SIG-M5 treated with dmso at 0.1 percent for 504 hours (cell line): ENCODE data around the gene MARS2.
"Not testable (repeated sequence)": the region's sequence is repeated elsewhere in the genome, so short reads cannot be mapped to it uniquely, and the experiment has no call there.

Source experiments
- DNase-seq: peaks from one replicate; lab custom pipeline; 2025; ENCODE audit not compliant: unreplicated experiment; lab: John Stamatoyannopoulos, UW

MARS2 gene

DNA sequence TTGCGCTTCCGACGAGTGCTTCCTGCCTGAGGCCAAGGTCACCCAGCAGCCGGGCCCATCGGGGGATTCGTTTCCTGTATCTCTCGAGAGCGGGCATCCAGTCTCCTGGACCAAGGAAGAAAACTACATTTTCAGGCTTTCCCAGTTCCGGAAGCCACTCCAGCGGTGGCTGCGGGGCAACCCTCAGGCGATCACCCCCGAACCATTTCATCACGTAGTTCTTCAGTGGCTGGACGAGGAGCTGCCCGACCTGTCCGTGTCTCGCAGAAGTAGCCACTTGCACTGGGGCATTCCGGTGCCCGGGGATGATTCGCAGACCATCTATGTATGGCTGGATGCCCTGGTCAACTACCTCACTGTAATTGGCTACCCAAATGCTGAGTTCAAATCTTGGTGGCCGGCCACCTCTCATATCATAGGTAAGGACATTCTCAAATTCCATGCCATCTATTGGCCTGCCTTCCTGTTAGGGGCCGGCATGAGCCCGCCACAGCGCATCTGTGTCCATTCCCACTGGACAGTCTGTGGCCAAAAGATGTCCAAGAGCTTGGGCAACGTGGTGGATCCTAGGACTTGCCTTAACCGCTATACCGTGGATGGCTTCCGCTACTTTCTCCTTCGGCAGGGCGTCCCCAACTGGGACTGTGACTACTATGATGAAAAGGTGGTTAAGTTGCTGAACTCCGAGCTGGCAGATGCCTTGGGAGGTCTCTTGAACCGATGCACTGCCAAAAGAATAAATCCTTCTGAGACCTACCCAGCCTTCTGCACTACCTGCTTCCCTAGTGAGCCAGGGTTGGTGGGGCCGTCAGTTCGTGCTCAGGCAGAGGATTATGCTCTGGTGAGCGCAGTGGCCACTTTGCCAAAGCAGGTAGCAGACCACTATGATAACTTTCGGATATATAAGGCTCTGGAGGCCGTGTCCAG lies 1.0 kb downstream of the MARS2 start:
- peak; percentile 29 for DNase-seq

GRCh38 chr2:197706839-197707207 lies 1.7 kb downstream of the MARS2 start:
- no peak for DNase-seq

GRCh38 chr2:197707316-197708213 lies 2.4 kb downstream of the MARS2 start:
- DNase-seq: peak; percentile 72

GRCh38 chr2:197708331-197708730 lies 3.2 kb downstream of the MARS2 start:
- DNase-seq: no peak

GRCh38 chr2:197709140-197709539 lies 4.0 kb downstream of the MARS2 start:
- DNase-seq: not testable (repeated sequence)

- peak; percentile 15 for DNase-seq
These were observed 5.4 kb downstream of the MARS2 start for GRCh38 chr2:197710424-197711042.

DNA sequence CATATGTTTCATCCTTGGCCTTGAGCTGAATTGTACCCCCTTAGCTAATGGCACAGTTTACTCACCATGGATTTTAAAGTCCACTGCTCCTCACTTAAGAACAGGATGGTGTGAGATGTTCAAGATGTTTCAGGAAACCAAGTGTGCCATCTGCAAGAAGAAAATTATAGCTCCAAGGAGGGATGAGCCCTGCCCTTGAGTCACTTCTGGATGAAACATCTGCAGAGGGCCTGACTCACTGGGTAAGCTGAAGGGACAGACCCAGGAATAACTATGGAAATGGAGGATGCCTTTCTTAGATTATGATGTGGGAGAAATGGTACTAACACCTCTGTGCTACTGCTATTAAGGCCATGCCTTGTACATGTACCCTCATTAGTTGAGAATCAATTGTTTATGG lies 6.4 kb downstream of the MARS2 start:
- DNase-seq: no peak

DNA sequence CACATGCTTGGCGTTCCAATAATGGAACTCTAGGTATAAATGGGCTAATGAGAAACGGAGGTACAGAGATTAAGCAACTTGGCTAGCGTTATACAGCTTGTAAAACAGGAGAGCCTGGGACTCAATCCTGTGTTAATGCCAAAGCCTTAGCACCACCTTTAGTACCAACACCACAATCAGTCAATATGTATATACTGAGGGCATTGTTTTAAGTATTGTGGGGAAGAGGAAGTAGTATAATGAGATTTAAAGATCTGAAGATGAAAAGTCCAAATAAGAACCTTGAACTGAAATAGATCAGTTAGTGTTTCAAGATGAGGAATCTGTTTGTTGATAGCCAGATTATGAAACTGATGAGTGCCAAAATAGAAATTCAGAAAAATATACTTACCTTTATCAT lies 8.1 kb downstream of the MARS2 start:
- no peak for DNase-seq

DNA sequence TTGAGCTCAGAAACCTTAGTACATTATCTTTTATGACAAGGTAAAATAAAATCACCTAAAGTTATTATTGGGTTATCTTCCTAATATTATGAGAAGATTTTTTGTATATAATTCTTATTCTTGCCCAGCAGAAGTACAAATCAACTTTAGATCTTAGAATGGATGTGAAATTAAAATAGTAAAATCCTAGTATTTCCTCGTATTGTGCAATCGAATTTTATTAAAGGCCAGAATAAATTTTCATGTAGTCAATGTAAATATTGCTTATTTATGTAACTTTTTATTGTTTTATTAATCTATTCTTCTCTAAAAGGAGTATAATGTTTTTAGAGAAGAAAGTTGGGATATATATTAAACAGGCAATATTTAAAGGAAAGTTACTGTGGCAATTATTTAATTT lies 12.7 kb downstream of the MARS2 start:
- DNase-seq: no peak

DNA sequence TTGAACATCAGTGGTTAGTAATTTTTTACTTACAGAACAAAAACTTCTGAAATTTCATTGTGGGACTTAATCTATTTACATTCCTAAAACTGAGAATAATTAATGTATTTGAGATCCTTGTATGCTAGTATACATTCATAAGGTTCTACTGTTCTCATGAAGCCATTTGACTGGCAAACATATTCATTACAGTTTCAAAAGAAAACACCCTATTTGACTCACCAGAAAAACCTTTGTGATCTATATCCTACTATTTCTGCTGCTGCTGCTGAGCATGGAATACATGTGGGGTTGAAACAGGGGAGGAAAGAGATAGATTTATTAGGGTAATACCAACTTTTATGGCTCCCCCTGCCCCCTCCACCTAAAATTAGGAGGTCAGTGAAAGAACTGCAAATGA lies 21.8 kb downstream of the MARS2 start:
- no peak for DNase-seq

GRCh38 chr2:197728555-197729544 lies 23.7 kb downstream of the MARS2 start:
- not testable (repeated sequence) for DNase-seq

DNA sequence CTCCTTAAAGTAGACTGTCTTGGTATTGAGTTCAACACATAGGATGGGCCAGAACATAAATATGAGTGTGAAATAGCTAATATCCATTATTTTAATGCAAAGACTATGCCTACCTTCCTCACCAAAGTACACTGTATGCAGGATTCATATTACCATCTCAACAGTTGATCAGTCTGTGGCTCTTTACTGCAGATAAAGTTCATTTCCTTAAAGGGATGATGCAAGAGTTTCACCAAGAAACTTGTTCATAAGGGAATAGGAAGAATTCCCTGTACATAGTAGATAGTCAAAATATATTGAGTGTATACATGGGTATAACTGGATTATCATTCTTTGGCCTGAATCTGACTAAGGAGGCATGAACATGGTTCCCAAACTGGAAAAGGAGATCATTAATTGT lies 35.0 kb downstream of the MARS2 start:
- no peak for DNase-seq
